ENCODE data around the gene ZNF620.
A peak's percentile ranks its signal among the peaks of the same experiment; 100 is the strongest.
"Not testable (repeated sequence)": the region's sequence is repeated elsewhere in the genome, so short reads cannot be mapped to it uniquely, and the experiment has no call there.

The ZNF620 gene

GRCh38 chr3:40505599-40506462, at the start of gene ZNF620:
Gene ZNF620 (plus strand): TSS chr3:40506039. CDS start chr3:40506353, 314 bp downstream.
- DNase-seq (ENCODE audit: low read depth), result peak; percentile 23

DNA sequence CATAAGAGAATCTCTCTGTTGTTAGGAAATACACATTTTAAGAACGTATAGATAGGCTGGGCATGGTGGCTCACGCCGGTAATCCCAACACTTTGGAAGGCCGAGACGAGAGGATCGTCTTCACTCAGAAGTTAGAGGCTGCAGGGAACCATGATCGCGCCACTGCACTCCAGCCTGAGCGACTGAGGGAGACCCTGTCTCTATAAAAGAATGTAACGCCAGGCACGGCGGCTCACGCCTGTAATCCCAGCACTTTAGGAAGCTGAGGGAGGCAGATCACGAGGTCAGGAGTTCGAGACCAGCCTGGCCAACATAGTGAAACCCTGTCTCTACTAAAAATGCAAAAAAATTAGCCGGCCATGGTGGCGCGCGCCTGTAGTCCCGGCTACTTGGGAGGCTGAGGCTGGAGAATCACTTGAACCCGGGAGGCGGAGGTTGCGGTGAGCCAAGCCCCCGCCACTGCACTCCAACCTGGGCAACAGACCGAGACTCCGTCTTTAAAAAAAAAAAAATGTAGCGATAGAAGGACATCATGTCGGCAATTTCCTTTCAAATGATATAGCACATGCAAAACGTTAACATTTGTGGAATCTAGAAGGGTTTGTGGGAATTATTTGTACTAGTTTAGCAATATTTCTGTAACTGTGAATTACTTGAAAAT, 49.4 kb upstream of the ZNF620 start:
- DNase-seq (ENCODE audit: low read depth), result no peak

DNA sequence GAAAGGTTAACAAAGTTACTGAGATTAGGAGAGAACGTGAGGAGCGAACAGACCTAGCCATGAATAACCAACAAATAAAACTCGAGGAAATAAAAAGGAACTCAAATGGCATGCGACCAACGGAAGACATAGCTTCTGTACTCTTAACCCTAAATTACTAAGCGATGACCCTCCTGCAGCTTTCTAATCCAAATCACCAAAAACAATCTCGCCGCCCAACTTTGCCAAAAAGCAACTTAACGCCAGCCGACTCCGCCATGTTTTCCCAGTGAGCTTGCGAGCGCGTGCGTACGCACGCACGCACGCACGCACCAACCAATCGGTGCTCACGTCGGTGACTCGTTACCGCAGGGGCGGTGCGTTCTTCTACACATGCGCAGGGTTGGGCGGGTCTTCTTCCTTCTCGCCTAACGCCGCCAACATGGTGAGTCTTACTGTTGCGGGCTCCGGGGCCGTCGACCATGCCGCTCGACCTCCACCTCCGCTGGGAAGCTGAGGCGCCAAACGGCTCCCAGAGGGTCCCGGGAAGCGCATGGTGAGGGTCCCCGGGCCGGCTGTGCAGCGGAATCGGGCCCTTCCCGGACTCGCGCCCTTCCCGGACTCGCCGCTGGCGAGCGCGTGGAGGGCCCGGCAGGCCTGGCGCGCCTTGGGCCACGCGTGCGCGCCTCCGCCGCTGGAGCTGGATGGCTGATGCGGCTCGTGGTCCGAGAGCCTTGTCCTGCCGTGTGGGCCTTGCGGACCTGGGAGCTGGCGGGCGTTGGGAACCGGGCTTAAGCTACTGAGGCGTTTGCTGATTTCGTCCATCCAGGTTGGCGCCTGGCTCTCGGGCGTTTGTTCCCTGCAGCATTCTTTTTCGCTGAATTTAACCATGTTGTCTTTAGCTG, 48.7 kb upstream of the ZNF620 start, which contains the start of gene RPL14:
Gene RPL14 (plus strand): TSS at position 400 of the 884 bp plus-strand sequence. CDS start 133 bp downstream, at position 533.
- DNase-seq (ENCODE audit: low read depth), result peak; percentile 92

DNA sequence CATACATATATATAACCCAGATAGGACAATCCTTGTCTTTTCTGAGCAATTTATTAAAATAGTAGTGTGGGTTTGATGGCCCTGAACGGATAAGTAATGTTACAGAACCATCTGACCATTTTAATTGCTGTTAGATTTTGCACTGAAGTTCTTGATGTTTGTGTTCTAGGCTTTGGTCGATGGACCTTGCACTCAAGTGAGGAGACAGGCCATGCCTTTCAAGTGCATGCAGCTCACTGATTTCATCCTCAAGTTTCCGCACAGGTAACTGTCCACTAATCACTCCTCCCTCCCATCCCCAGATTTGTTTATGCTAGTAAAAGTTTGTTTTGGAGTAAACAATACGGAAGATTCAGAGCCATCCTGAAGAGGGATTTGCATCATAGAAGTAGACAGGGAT, 47.4 kb upstream of the ZNF620 start:
- DNase-seq (ENCODE audit: low read depth), result no peak

DNA sequence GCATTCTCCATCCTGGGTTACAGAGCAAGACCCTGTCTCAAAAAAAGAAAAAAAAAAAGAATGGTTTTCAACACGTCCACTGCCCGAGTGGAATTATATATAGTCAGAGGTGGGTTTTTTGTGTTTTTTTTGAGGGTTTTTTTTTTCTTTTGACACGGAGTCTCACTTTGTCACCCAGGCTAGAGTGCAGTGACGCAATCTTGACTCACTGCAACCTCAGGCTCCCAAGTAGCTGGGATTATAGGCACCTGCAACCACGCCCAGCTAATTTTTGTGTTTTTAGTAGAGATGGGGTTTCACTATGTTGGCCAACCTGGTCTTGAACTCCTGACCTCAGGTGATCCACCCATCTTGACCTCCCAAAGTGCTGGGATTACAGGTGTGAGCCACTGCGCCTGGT, 45.4 kb upstream of the ZNF620 start:
- DNase-seq (ENCODE audit: low read depth), result not testable (repeated sequence)

GRCh38 chr3:40461161-40461560, 44.7 kb upstream of the ZNF620 start:
- no peak for DNase-seq (ENCODE audit: low read depth)

DNA sequence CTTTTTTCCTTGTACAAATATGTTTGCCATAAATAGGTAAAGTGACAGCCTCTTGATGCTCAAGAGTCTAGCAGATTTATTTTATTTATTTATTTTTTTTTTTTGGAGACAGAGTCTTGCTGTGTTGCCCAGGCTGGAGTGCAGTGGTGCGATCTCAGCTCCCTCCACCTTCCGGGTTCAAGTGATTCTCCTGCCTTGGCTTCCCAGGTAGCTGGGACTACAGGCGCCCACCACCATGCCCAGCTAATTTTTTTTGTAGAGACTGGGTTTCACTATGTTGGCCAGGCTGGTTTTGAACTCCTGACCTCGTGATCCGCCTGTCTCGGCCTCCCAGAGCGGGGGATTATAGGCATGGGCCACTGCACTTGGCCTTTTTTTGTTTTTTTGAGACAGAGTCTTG, 43.0 kb upstream of the ZNF620 start:
- not testable (repeated sequence) for DNase-seq (ENCODE audit: low read depth)

GRCh38 chr3:40463579-40463978, 42.3 kb upstream of the ZNF620 start:
- DNase-seq (ENCODE audit: low read depth), result no peak

DNA sequence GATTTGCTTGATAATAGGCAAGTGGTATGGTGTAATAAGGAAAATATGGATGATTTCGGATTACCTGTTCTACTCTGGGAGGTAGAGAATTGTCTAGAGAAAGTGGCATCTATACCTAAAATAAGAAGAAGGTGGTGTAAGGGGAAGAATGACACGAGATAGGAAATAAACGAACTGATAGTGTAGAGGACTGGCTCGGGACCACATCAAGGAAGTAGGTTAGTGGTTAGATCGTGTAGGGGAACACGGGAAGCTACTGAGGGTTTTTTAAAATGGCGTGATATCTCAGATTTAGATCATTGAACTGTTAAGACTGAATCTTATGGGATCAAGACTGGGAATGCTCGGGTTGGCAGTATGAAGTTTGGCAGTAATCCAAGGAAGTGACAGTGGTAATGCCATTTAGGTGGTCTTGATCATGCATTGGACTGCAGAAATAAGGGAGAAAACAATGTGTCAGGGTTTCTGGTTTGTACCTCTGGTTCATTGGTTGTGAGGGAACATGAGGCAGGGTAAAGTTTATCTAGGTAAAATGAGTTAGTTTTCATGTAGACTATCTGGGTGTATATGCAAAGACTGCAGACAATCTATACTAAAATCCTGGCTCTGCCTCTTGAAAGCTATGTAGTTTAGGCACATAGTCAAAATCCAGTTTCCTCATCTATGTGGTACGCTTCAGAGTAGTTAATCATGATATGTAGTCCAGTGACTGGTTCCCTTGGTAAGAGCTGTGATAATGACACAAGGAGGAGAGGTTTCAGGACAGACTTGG, 41.3 kb upstream of the ZNF620 start:
- no peak for DNase-seq (ENCODE audit: low read depth)

DNA sequence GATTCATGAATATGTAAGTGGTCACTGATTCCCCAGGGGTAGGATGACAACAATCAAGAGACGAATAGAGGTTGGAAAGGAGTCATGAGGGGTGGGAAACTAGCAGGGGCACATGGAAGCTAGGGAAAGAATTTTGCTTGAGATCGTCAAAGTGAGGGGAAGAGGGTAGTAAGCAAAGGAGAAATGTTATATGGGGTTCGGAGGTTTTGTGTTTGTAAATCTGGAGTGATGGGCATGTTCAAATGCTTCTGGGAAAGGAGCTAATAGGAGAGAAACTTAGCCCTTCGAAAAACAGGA, 40.8 kb upstream of the ZNF620 start:
- DNase-seq (ENCODE audit: low read depth), result no peak

DNA sequence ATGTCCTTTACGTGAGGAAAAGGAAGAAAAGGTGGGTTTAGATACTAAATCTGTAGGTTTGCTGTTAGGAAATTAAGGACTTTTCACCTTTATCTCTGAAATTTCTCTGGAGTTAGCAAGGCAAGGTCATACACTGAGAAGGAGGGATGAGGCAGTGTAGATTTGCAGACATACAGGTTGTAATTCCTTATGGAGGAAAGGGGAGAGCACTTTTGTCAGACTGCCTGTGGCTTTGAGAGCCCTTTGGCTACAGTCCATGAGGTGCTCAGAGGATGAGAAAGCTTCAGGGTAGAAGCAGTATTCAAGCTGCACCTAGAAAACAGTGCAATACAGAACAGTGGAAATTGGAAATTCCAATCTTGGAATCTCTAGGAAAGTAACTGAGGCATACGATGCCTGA, 40.4 kb upstream of the ZNF620 start:
- no peak for DNase-seq (ENCODE audit: low read depth)

- DNase-seq (ENCODE audit: low read depth), result no peak
These were observed 37.8 kb upstream of the ZNF620 start for GRCh38 chr3:40468018-40468417.

DNA sequence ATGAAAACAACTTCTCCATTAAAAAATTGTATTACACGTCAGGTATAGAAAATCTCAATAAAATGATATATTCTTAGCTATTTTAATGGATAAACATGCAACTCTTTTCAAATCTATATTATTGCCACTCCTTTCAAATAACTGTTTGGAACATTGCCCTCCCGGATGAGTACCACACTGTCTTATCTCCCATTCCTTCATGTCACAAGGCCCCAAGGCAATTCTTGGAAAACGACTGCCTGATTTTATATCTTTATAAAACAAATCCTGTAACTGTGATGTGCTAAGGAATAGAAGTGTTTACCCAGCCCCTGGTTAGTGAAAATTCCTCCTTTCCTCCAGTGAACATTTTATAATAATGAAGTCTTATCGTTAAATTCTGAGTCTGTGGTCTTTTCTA, 35.1 kb upstream of the ZNF620 start:
- DNase-seq (ENCODE audit: low read depth), result no peak

- DNase-seq (ENCODE audit: low read depth), result no peak
These were observed 29.1 kb upstream of the ZNF620 start, which contains the start of gene ZNF619 for GRCh38 chr3:40476478-40477470. Gene ZNF619 (plus strand): TSS chr3:40477122. CDS start chr3:40477980, 858 bp downstream.

- DNase-seq (ENCODE audit: low read depth), result no peak
These were observed 28.2 kb upstream of the ZNF620 start for GRCh38 chr3:40477666-40478065.

- no peak for DNase-seq (ENCODE audit: low read depth)
These were observed 18.7 kb upstream of the ZNF620 start for GRCh38 chr3:40487172-40487571.

- DNase-seq (ENCODE audit: low read depth), result no peak
These were observed 14.9 kb upstream of the ZNF620 start for GRCh38 chr3:40490916-40491315.

DNA sequence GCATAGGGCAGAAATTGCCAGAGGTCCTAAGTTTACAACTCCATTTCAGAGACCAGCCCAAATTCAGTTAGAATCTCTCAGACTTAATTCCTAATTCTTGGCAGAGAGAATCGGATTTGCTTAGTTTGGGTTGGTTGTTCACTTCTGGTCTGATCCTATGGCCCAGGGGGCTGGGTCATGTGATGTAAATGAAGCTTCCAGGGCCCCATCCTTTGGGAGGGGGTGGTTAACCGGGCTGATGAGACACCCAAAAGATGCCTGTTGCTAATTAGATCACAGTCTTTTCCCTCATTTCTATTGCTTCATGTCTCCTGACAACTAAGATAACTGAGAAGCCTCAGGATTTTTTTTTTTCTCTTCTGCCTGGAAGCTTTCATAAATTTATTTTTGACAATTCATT, 11.1 kb upstream of the ZNF620 start:
- DNase-seq (ENCODE audit: low read depth), result no peak

- DNase-seq (ENCODE audit: low read depth), result no peak
These were observed 8.6 kb upstream of the ZNF620 start for GRCh38 chr3:40497288-40497687.

- DNase-seq (ENCODE audit: low read depth), result no peak
These were observed 5.9 kb upstream of the ZNF620 start for GRCh38 chr3:40499952-40500351.

Measured in stimulated activated CD8-positive, alpha-beta memory T cell treated with anti-CD3 and anti-CD28 coated beads, Interleukin-7, amount 100 ng/mL, for 24 hours (primary cell).